Activated CD8-positive, alpha-beta memory T cell treated with anti-CD3 and anti-CD28 coated beads for 1 hour (primary cell): ENCODE results near the gene CHKA.

ENCODE experiments used
- DNase-seq, 2 donors: peaks; one replicate each; pipeline ENCODE4 v3.0.0-alpha.2; 2020; ENCODE audit warnings: low read depth in 1 of 2; ENCODE audit errors: extremely low read depth in 1 of 2

The CHKA gene

GRCh38 chr11:68016904-68017817, 104.0 kb downstream of the CHKA start:
- no peak for DNase-seq

- DNase-seq, result no peak
Observed at GRCh38 chr11:68016161-68016903, 104.9 kb downstream of the CHKA start.

GRCh38 chr11:68015467-68015866, 105.7 kb downstream of the CHKA start:
- DNase-seq, result no peak

GRCh38 chr11:68014947-68015447, 106.2 kb downstream of the CHKA start:
- DNase-seq, result no peak

GRCh38 chr11:68014157-68014946, 106.8 kb downstream of the CHKA start:
- DNase-seq, result no peak

GRCh38 chr11:68013611-68014156, 107.5 kb downstream of the CHKA start:
- no peak for DNase-seq

- no peak for DNase-seq
Observed at GRCh38 chr11:68012843-68013610, 108.2 kb downstream of the CHKA start.

- no peak for DNase-seq
Observed at GRCh38 chr11:68012044-68012842, 108.9 kb downstream of the CHKA start.

- no peak for DNase-seq
Observed at GRCh38 chr11:68011051-68011943, 109.9 kb downstream of the CHKA start.

GRCh38 chr11:68010090-68011041, 110.8 kb downstream of the CHKA start, which contains the start of gene ALDH3B1:
TSS of gene ALDH3B1 (plus strand) at chr11:68010327. CDS start at chr11:68015298, 4,971 bp downstream.
- no peak for DNase-seq

GRCh38 chr11:68009391-68010089, 111.6 kb downstream of the CHKA start:
- DNase-seq, result no peak

- no peak for DNase-seq
Observed at GRCh38 chr11:68008381-68009337, 112.5 kb downstream of the CHKA start.

- DNase-seq, result no peak
Observed at GRCh38 chr11:68007498-68008380, 113.4 kb downstream of the CHKA start.

GRCh38 chr11:68006606-68007166, 114.5 kb downstream of the CHKA start:
- no peak for DNase-seq
